ENCODE measurements around the gene PICK1. TPM values are rescaled to one million over a fixed set of nuclear protein-coding genes. Genes with fewer than 3 reads are reported as not detected.

PICK1 gene
- total RNA-seq, 1 donor from 2014 or later = 21.1 TPM

DNA sequence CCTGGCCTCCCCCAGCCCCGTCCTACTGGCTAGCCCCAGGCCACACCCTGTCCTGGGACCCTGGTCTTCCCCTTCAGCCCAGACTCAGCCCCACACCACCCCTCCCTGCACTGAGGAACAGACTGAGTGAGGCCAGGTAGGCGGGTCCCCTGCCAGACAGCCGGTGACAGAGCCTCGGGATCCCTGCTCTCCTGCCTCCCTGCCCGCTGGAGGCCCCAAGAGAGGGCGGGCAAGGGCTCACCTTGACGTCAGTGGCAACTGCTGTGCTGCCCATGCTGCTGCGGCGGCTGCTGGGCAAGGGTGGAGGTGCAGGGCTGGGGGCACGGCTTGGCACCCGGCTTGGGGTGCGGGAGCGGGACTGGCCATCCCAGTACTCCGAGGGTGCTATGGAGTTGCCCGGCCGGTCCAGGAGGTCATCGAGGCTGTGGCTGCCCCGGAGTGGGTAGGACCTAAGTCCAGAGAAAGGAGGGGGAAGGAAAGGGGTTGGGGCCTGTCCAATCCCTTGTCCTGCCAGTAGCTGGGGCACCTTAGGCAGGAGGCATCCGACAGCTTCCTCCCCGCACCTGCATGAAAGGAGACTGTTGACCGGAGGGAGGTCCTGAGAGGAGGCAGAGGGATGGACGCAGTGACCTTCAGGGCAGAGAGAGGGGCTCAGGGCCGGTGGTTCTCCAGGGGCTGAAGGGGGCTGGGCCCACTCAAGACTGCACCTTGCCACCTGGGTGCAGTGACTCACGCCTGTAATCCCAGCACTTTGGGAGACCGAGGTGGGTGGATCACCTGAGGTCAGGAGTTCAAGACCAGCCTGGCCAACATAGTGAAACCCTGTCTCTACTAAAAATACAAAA, 29.0 kb downstream of the PICK1 start:
- Histone ChIP-seq H3K4me3 (no peak overlapping the region), H3K27me3 (no peaks in the 10 kb centered on the region), H3K27ac (no peak overlapping the region), H3K9me3 (no peaks in the 10 kb centered on the region), H3K4me1 (peaks cover 21% of the 10 kb centered on the region), H3K36me3 (no peaks in the 10 kb centered on the region)
- TF ChIP-seq POLR2A (IDR thresholded peaks at IDR 0.05) = no peak
- TF ChIP-seq, protein P1, sequence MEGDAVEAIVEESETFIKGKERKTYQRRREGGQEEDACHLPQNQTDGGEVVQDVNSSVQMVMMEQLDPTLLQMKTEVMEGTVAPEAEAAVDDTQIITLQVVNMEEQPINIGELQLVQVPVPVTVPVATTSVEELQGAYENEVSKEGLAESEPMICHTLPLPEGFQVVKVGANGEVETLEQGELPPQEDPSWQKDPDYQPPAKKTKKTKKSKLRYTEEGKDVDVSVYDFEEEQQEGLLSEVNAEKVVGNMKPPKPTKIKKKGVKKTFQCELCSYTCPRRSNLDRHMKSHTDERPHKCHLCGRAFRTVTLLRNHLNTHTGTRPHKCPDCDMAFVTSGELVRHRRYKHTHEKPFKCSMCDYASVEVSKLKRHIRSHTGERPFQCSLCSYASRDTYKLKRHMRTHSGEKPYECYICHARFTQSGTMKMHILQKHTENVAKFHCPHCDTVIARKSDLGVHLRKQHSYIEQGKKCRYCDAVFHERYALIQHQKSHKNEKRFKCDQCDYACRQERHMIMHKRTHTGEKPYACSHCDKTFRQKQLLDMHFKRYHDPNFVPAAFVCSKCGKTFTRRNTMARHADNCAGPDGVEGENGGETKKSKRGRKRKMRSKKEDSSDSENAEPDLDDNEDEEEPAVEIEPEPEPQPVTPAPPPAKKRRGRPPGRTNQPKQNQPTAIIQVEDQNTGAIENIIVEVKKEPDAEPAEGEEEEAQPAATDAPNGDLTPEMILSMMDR (IDR thresholded peaks at IDR 0.05) = no peak
- TF ChIP-seq POLR2AphosphoS5 (IDR thresholded peaks at IDR 0.05; ENCODE audit: insufficient read depth in 1 of 2, low read depth in 1 of 2) = no peak
- intact Hi-C loops (cut with DNase I) = no loop called here
- no peak for DNase-seq (ENCODE audit: extremely low spot score in 2 of 2)

DNA sequence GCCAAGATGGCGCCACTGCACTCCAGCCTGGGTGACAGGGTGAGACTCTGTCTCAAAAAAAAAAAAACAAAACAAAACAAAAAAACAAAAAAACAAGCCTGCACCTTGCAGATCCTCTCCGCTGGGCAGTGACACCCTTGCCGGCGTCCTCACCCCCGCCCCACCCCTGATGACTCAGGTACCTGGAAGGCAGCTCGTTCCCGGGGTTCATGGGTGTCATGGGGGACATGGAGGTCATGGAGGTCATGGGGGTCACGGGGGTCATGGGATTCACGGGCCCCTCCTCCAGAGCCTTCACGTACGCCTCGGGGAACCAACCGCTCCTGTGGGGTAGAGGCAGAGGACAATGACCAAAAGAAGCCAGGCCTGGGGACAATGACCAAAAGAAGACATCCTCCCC, 29.7 kb downstream of the PICK1 start:
- Histone ChIP-seq H3K4me3 (no peak overlapping the region), H3K9me3 (no peaks in the 10 kb centered on the region), H3K27me3 (no peaks in the 10 kb centered on the region), H3K27ac (no peak overlapping the region), H3K36me3 (no peaks in the 10 kb centered on the region), H3K4me1 (peaks cover 15% of the 10 kb centered on the region)
- intact Hi-C loops (cut with DNase I) = no loop called here
- DNase-seq (ENCODE audit: extremely low spot score in 2 of 2) = no peak
- TF ChIP-seq, protein P1 (IDR thresholded peaks at IDR 0.05) = no peak
- no peak for TF ChIP-seq POLR2AphosphoS5 (IDR thresholded peaks at IDR 0.05; ENCODE audit: insufficient read depth in 1 of 2, low read depth in 1 of 2)

DNA sequence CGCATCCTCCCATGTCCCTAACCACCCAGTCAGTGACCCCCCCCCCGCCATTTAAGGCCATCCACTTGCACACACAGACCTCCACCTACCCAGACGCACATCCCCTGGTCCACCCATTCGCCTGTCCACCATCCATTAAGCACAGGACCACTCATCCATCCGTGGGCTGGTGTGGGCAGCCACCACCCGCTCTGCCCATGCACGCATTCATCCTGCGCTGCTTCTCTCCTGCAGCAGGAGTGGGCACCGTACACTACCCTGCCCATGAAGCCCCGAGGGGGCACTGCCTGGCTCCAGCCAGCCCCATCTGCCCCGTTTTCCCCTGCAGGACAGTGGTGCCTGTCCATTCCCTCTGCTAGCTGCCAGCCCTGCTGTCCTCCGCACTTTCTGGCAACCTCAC, 30.7 kb downstream of the PICK1 start:
- peaks cover 7% of the 10 kb centered on the region for H3K4me1 ChIP-seq
- TF ChIP-seq, protein P1 (IDR thresholded peaks at IDR 0.05) = no peak
- TF ChIP-seq POLR2A (IDR thresholded peaks at IDR 0.05) (no peak), POLR2AphosphoS5 (IDR thresholded peaks at IDR 0.05; ENCODE audit: insufficient read depth in 1 of 2, low read depth in 1 of 2) (no peak)
- H3K27ac ChIP-seq = no peak overlapping the region
- H3K9me3 ChIP-seq = no peaks in the 10 kb centered on the region
- H3K4me3 ChIP-seq = no peak overlapping the region
- DNase-seq (ENCODE audit: extremely low spot score in 2 of 2) = no peak
- H3K36me3 ChIP-seq = no peaks in the 10 kb centered on the region
- intact Hi-C loops (cut with DNase I) = no loop called here
- no peaks in the 10 kb centered on the region for H3K27me3 ChIP-seq

DNA sequence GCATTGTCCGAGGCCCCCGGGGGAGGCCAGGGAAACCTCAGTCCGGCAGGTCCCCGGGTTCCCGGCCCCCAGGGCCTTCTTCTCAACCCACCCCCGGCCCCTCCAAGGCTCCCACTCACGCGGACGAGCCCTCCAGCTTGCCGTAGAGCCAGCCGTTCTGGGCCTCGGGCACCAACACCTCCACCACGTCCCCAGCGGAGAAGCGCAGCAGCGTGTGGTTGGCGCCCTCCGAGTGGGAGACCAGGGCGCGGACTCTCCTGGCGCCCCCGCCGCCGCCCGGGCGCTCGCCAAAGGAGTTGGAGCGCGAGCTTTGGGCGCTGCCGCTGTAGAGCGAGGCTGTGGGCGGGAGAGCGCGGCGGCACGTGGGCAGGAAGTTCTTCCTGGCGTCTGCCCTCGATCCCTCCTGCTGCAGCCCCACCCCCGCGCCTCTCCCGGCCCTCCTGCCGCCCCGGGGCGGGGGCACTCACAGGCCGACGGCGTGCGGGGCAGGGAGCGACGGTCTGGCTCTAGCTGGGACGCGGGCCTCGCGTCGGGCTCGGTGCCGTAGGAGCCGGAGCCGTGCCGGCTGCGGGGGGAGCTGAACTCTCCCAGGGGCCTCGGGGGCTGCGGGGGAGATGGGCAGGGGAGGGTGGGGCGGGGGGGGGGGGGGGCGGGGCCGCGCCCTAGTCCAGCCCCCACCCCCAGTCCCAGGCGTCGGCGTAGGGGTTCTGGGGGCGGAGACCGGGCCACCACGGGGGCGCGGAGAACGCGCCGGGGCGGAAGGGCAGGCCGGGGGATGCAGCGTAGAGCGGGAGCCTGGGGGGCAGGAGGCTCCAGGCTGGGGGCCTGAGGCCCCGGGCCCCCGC, 31.6 kb downstream of the PICK1 start:
- intact Hi-C loops (cut with DNase I) = no loop called here
- TF ChIP-seq, protein P1 (IDR thresholded peaks at IDR 0.05) = no peak
- no peak for TF ChIP-seq POLR2AphosphoS5 (IDR thresholded peaks at IDR 0.05; ENCODE audit: insufficient read depth in 1 of 2, low read depth in 1 of 2)
- no peak for TF ChIP-seq POLR2A (IDR thresholded peaks at IDR 0.05)
- no peak for DNase-seq (ENCODE audit: extremely low spot score in 2 of 2)

More for the DNA sequence above, 31.6 kb downstream of the PICK1 start:
- no peaks in the 10 kb centered on the region for H3K27me3 ChIP-seq
- no peaks in the 10 kb centered on the region for H3K36me3 ChIP-seq
- peaks cover 7% of the 10 kb centered on the region for H3K4me1 ChIP-seq
- peak overlapping the region; percentile 19 to 32 for H3K4me3 ChIP-seq
- peak overlapping the region; percentile 10 for H3K27ac ChIP-seq
- no peaks in the 10 kb centered on the region for H3K9me3 ChIP-seq

Data from vagina (tissue), 2 donors.